H9 (cell line): ENCODE data around the gene GPX7. TPM values are rescaled to one million over a fixed set of nuclear protein-coding genes. Genes with fewer than 3 reads are reported as not detected.

Source experiments
- DNase-seq: peaks from one replicate; pipeline ENCODE4 v3.0.0-alpha.2; 2017
- H2AFZ ChIP-seq: one replicate; pipeline ENCODE4 v1.6.1; 2013; ENCODE audit warnings: mild to moderate bottlenecking, low read length, control low read depth, moderate library complexity
- H2AK5ac ChIP-seq: 2 replicates; pipeline ENCODE4 v1.6.1; 2013; ENCODE audit warnings: low read length, control low read depth, mixed read lengths; ENCODE audit not compliant: insufficient read length
- H2BK120ac ChIP-seq: one replicate; pipeline ENCODE4 v1.6.1; 2013; ENCODE audit warnings: low read depth, mild to moderate bottlenecking, low read length, control low read depth, inconsistent platforms; ENCODE audit not compliant: poor library complexity, severe bottlenecking
- H2BK12ac ChIP-seq: 2 replicates; pipeline ENCODE4 v1.6.1; 2013; ENCODE audit warnings: low read length, control low read depth, mixed read lengths, low read depth; ENCODE audit not compliant: insufficient read length
- H2BK15ac ChIP-seq: 2 replicates; pipeline ENCODE4 v1.6.1; 2013; ENCODE audit warnings: low read depth, low read length, control low read depth
- H2BK20ac ChIP-seq: one replicate; pipeline ENCODE4 v1.6.1; 2013; ENCODE audit warnings: low read depth, mild to moderate bottlenecking, low read length, control low read depth, inconsistent platforms; ENCODE audit not compliant: poor library complexity, severe bottlenecking
- H2BK5ac ChIP-seq: 2 replicates; pipeline ENCODE4 v1.6.1; 2013; ENCODE audit warnings: low read length, control low read depth, mixed read lengths; ENCODE audit not compliant: insufficient read length
- H3K14ac ChIP-seq: 2 replicates; pipeline ENCODE4 v1.6.1; 2013; ENCODE audit warnings: low read length, control low read depth; ENCODE audit not compliant: insufficient read depth
- H3K18ac ChIP-seq: 2 replicates; pipeline ENCODE4 v1.6.1; 2013; ENCODE audit warnings: low read depth, mild to moderate bottlenecking, mixed read lengths, low read length, control low read depth; ENCODE audit not compliant: insufficient read length
- H3K23ac ChIP-seq: 2 replicates; pipeline ENCODE4 v1.6.1; 2013; ENCODE audit warnings: low read length, control low read depth, mixed read lengths, low read depth; ENCODE audit not compliant: insufficient read length
- H3K23me2 ChIP-seq: 2 replicates; pipeline ENCODE4 v1.6.1; 2013; ENCODE audit warnings: low read depth, mild to moderate bottlenecking, mixed read lengths, low read length, control low read depth; ENCODE audit not compliant: insufficient read length, poor library complexity, severe bottlenecking
- H3K27ac ChIP-seq: 2 replicates; pipeline ENCODE4 v1.5.1; 2013; ENCODE audit warnings: low read length, control low read depth, mixed read lengths, low read depth; ENCODE audit not compliant: insufficient read length
- H3K27me3 ChIP-seq: 2 replicates; pipeline ENCODE4 v1.6.1; 2013; ENCODE audit warnings: low read length, control low read depth, inconsistent platforms; ENCODE audit not compliant: insufficient read depth
- H3K4ac ChIP-seq: 2 replicates; pipeline ENCODE4 v1.6.1; 2013; ENCODE audit warnings: low read depth, mild to moderate bottlenecking, control low read depth, inconsistent platforms, low read length, moderate library complexity
- H3K4me1 ChIP-seq: 2 replicates; pipeline ENCODE4 v1.6.1; 2013; ENCODE audit warnings: low read length, control low read depth, inconsistent platforms; ENCODE audit not compliant: insufficient read depth
- H3K4me2 ChIP-seq: 2 replicates; pipeline ENCODE4 v1.6.1; 2013; ENCODE audit warnings: low read length, control low read depth, mixed read lengths; ENCODE audit not compliant: insufficient read length, insufficient read depth
- H3K56ac ChIP-seq: 2 replicates; pipeline ENCODE4 v1.6.1; 2013; ENCODE audit warnings: low read depth, mild to moderate bottlenecking, mixed read lengths, low read length, control low read depth; ENCODE audit not compliant: insufficient read length
- H3K79me1 ChIP-seq: 2 replicates; pipeline ENCODE4 v1.6.1; 2013; ENCODE audit warnings: low read depth, mild to moderate bottlenecking, moderate library complexity, low read length, control low read depth, inconsistent platforms; ENCODE audit not compliant: insufficient read depth, poor library complexity, severe bottlenecking
- H3K79me2 ChIP-seq: 2 replicates; pipeline ENCODE4 v1.6.1; 2013; ENCODE audit warnings: low read length, control low read depth, inconsistent platforms; ENCODE audit not compliant: insufficient read depth
- H3K9ac ChIP-seq: 2 replicates; pipeline ENCODE4 v1.6.1; 2013; ENCODE audit warnings: low read length, control low read depth, mixed read lengths; ENCODE audit not compliant: insufficient read length; ENCODE audit errors: extremely low read depth
- H3K9me3 ChIP-seq: one replicate; pipeline ENCODE4 v1.6.1; 2013; ENCODE audit warnings: low read depth, low read length, inconsistent platforms; ENCODE audit not compliant: control insufficient read depth
- H3T11ph ChIP-seq: one replicate; pipeline ENCODE4 v1.6.1; 2013; ENCODE audit warnings: mild to moderate bottlenecking, low read length, control low read depth, inconsistent platforms
- H4K20me1 ChIP-seq: one replicate; pipeline ENCODE4 v1.6.1; 2013; ENCODE audit not compliant: control insufficient read depth, insufficient read length, insufficient read depth
- H4K5ac ChIP-seq: 2 replicates; pipeline ENCODE4 v1.6.1; 2013; ENCODE audit warnings: low read depth, mild to moderate bottlenecking, mixed read lengths, low read length, control low read depth; ENCODE audit not compliant: insufficient read length
- H4K8ac ChIP-seq: replicated peaks from 2 replicates; pipeline ENCODE4 v1.6.1; 2013; ENCODE audit warnings: low read length, control low read depth, mixed read lengths, low read depth; ENCODE audit not compliant: insufficient read length
- H4K91ac ChIP-seq: 2 replicates; pipeline ENCODE4 v1.6.1; 2013; ENCODE audit warnings: low read depth, mild to moderate bottlenecking, moderate library complexity, mixed read lengths, low read length, control low read depth; ENCODE audit not compliant: insufficient read length
- H3K27ac Mint-ChIP-seq, 3 experiments: 2 replicates in 2 of 3; 3 replicates in 1 of 3; pipeline ENCODE4 v1.8.0; 2020 to 2021; ENCODE audit warnings: mixed read lengths in 3 of 3, mild to moderate bottlenecking in 1 of 3, moderate library complexity in 1 of 3
- H3K27me3 Mint-ChIP-seq: 2 replicates; pipeline ENCODE4 v1.8.0; 2021; ENCODE audit warnings: low read depth, mild to moderate bottlenecking, moderate library complexity, mixed read lengths
- H3K36me3 Mint-ChIP-seq, 3 experiments: 2 replicates in 2 of 3; 3 replicates in 1 of 3; pipeline ENCODE4 v1.8.0; 2020 to 2021; ENCODE audit warnings: low read depth in 3 of 3, mixed read lengths in 3 of 3; ENCODE audit not compliant: insufficient read depth in 1 of 3
- H3K4me1 Mint-ChIP-seq, 2 experiments: 2 replicates each; pipeline ENCODE4 v1.8.0; 2020; ENCODE audit warnings: mixed read lengths in 2 of 2
- H3K4me3 Mint-ChIP-seq, 2 experiments: 2 replicates in 1 of 2; 3 replicates in 1 of 2; pipeline ENCODE4 v1.8.0; 2020 to 2021; ENCODE audit warnings: mild to moderate bottlenecking in 2 of 2, mixed read lengths in 2 of 2, moderate library complexity in 1 of 2
- H3K9me3 Mint-ChIP-seq, 2 experiments: 2 replicates in 1 of 2; 3 replicates in 1 of 2; pipeline ENCODE4 v1.8.0; 2020; ENCODE audit warnings: mild to moderate bottlenecking in 2 of 2, mixed read lengths in 2 of 2, moderate library complexity in 1 of 2
- CTCF ChIP-seq: fragments of 200-600 bp; sonication (generic); conservative IDR thresholded peaks from 3 replicates; pipeline ENCODE4 v1.8.0; 2021; ENCODE audit warnings: antibody characterized with exemption, mild to moderate bottlenecking
- WGBS: extraction: QIAGEN DNeasy Blood & Tissue Kit; methylation state at CpG from one replicate; pipeline ENCODE4 v1.1.7; 2013; ENCODE audit warnings: missing lambda C conversion rate, low lambda C conversion rate, mixed read lengths; ENCODE audit not compliant: insufficient read length; ENCODE audit errors: extremely low coverage; 5-methylcytosine and 5-hydroxymethylcytosine counted together
- total RNA-seq: library from RNA; stranded (reverse); gene quantifications from 2 replicates; pipeline ENCODE4 v1.2.1, GENCODE V29; 2021

The GPX7 gene
- total RNA-seq, 1 experiment from 2014 or later, result 12.1 TPM

GRCh38 chr1:52604063-52604770 lies 2.0 kb downstream of the GPX7 start:
- no peak overlapping the region for H4K8ac ChIP-seq
- no peak for TF ChIP-seq CTCF
- H3K27me3 ChIP-seq, result peaks cover 13% of the 10 kb centered on the region; the same call in 1 of the 2 replicates
- H2AK5ac ChIP-seq, result no peak overlapping the region
- no peak overlapping the region for H3K27ac ChIP-seq
- H3K4ac ChIP-seq, result no peak overlapping the region
- H2BK12ac ChIP-seq, result no peak overlapping the region
- WGBS, result no CpG with 5 or more reads among the region's 3 CpGs
- Mint-ChIP-seq H3K27me3 (peaks cover 40% of the 10 kb centered on the region), H3K4me1 (peaks cover 13 to 16% of the 10 kb centered on the region in 2 experiments), H3K9me3 (no peaks in the 10 kb centered on the region), H3K36me3 (peaks cover 0 to 1% (median 0%) of the 10 kb centered on the region in 3 experiments; a peak in 1 of 7 replicates), H3K4me3 (no peak overlapping the region), H3K27ac (no peak overlapping the region)
- H3K23ac ChIP-seq, result no peak overlapping the region
- H2AFZ ChIP-seq, result no peak overlapping the region
- no peak overlapping the region for H3T11ph ChIP-seq
- H2BK20ac ChIP-seq, result no peak overlapping the region
- H4K5ac ChIP-seq, result no peak overlapping the region
- no peaks in the 10 kb centered on the region for H3K79me2 ChIP-seq
- H3K4me2 ChIP-seq, result no peak overlapping the region
- no peak overlapping the region for H3K56ac ChIP-seq
- H3K14ac ChIP-seq, result no peak overlapping the region
- peaks cover 3% of the 10 kb centered on the region for H4K20me1 ChIP-seq
- no peak overlapping the region for H3K18ac ChIP-seq
- H2BK5ac ChIP-seq, result no peak overlapping the region
- H3K4me1 ChIP-seq, result peaks cover 4% of the 10 kb centered on the region; the same call in 1 of the 2 replicates
- no peaks in the 10 kb centered on the region for H3K79me1 ChIP-seq
- H2BK15ac ChIP-seq, result no peak overlapping the region
- no peaks in the 10 kb centered on the region for H3K9me3 ChIP-seq
- H3K23me2 ChIP-seq, result peaks cover 7% of the 10 kb centered on the region
- no peak for DNase-seq
- no peak overlapping the region for H2BK120ac ChIP-seq
- H4K91ac ChIP-seq, result no peak overlapping the region
- H3K9ac ChIP-seq, result no peak overlapping the region
